ENCODE results near the gene OR56A4.
"Not testable (repeated sequence)": the region's sequence is repeated elsewhere in the genome, so short reads cannot be mapped to it uniquely, and the experiment has no call there.

OR56A4 gene

GRCh38 chr11:5960704-5961320 is 45.9 kb downstream of the OR56A4 start:
- not testable (repeated sequence) for DNase-seq (ENCODE audit: low spot score)

DNA sequence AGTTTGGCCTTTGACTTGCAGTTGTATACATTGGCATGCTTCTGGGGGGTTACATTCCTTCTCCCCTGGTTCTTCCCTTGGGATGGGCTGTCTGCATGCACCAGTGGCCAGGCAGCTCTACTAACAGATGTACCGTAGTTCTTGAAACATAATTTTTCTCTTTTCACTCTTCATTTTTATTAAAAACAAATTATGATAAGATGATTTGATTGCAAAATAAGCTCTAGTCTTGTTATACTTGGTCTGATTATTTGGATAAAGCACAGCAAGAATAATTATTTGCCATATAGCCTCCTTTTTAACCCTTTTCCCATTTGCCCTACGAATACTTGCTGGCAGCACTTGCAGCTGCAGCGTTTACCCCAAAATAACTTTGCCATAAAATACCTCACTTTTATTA is 51.2 kb downstream of the OR56A4 start:
- DNase-seq (ENCODE audit: low spot score), result no peak

Measured in putamen (tissue), 1 donor.